IMR-90 (cell line): ENCODE results near the gene CDC5L. TPM values are rescaled to one million over a fixed set of nuclear protein-coding genes. Genes with fewer than 3 reads are reported as not detected.

Experiments
- ATAC-seq: fragments of 200-7000 bp; cut with Tn5 transposase; 2 replicates; pipeline ENCODE4 v1.9.1; 2020; ENCODE audit warnings: low read depth, mild to moderate bottlenecking, moderate library complexity
- BruUV-seq: library from RNA; stranded (reverse); fragments of 400-500 nt; replicated peaks from 2 replicates; lab custom pipeline; 2021; lab: Mats Ljungman, UMichigan
- CTCF ChIA-PET: fragments of 300-600 bp; formaldehyde crosslinking; extraction: SDS; loops from one replicate; lab custom pipeline; 2021; ENCODE audit warnings: antibody characterized with exemption; lab: Yijun Ruan, JAX
- POLR2A ChIA-PET: fragments of 300-600 bp; sonication (Branson Sonifier 250); formaldehyde crosslinking; loops from one replicate; lab custom pipeline; 2022; ENCODE audit warnings: antibody characterized with exemption; ENCODE audit not compliant: unreplicated experiment; lab: Charles Lee
- DNase-seq: peaks from one replicate; pipeline ENCODE4 v3.0.0; 2013
- H2AFZ ChIP-seq: replicated peaks from 2 replicates; pipeline ENCODE3; 2013; ENCODE audit warnings: low read length, mild to moderate bottlenecking; ENCODE audit not compliant: poor library complexity
- H2AK5ac ChIP-seq: 2 replicates; pipeline ENCODE4 v1.6.1; 2013; ENCODE audit warnings: low read depth, low read length, inconsistent platforms
- H2AK9ac ChIP-seq: replicated peaks from 2 replicates; pipeline ENCODE3; 2013; ENCODE audit warnings: mild to moderate bottlenecking, low read depth, low read length, moderate library complexity; ENCODE audit not compliant: poor library complexity
- H2BK120ac ChIP-seq: 2 replicates; pipeline ENCODE4 v1.6.1; 2013; ENCODE audit warnings: low read depth, low read length, inconsistent platforms
- H2BK15ac ChIP-seq: 3 replicates; pipeline ENCODE4 v1.6.1; 2013; ENCODE audit warnings: low read depth, low read length, inconsistent platforms
- H2BK20ac ChIP-seq: 2 replicates; pipeline ENCODE4 v1.6.1; 2013; ENCODE audit warnings: low read depth, mild to moderate bottlenecking, inconsistent platforms, low read length, moderate library complexity
- H2BK5ac ChIP-seq: 2 replicates; pipeline ENCODE4 v1.6.1; 2013; ENCODE audit warnings: mild to moderate bottlenecking, low read depth, low read length, inconsistent platforms; ENCODE audit not compliant: poor library complexity, severe bottlenecking
- H3K14ac ChIP-seq: replicated peaks from 2 replicates; pipeline ENCODE4 v1.6.1; 2013; ENCODE audit warnings: low read depth, low read length, inconsistent platforms
- H3K18ac ChIP-seq: 2 replicates; pipeline ENCODE4 v1.6.1; 2013; ENCODE audit warnings: low read depth, low read length, control low read depth
- H3K23ac ChIP-seq: 2 replicates; pipeline ENCODE4 v1.6.1; 2013; ENCODE audit warnings: low read depth, low read length, inconsistent platforms
- H3K27ac ChIP-seq: 2 replicates; pipeline ENCODE4 v1.5.1; 2013; ENCODE audit warnings: mild to moderate bottlenecking, control low read depth, low read length; ENCODE audit not compliant: insufficient read depth
- H3K27me3 ChIP-seq: 2 replicates; pipeline ENCODE4 v1.6.1; 2013; ENCODE audit warnings: low read length; ENCODE audit not compliant: control insufficient read depth, insufficient read depth
- H3K36me3 ChIP-seq: 2 replicates; pipeline ENCODE4 v1.6.1; 2013; ENCODE audit warnings: low read length, mixed read lengths; ENCODE audit not compliant: control insufficient read depth, insufficient read depth
- H3K4ac ChIP-seq: 2 replicates; pipeline ENCODE4 v1.6.1; 2013; ENCODE audit warnings: low read depth, low read length, inconsistent platforms
- H3K4me1 ChIP-seq: 2 replicates; pipeline ENCODE4 v1.6.1; 2013; ENCODE audit warnings: low read length, mixed read lengths; ENCODE audit not compliant: control insufficient read depth, insufficient read depth
- H3K4me2 ChIP-seq: 2 replicates; pipeline ENCODE4 v1.6.1; 2013; ENCODE audit warnings: low read depth, mild to moderate bottlenecking, control low read depth, low read length, moderate library complexity
- H3K4me3 ChIP-seq: 2 replicates; pipeline ENCODE4 v1.5.1; 2013; ENCODE audit warnings: low read depth, mild to moderate bottlenecking, control low read depth, low read length, moderate library complexity; ENCODE audit not compliant: insufficient read depth
- H3K56ac ChIP-seq: 2 replicates; pipeline ENCODE4 v1.6.1; 2013; ENCODE audit warnings: low read length, inconsistent platforms; ENCODE audit not compliant: insufficient read depth; ENCODE audit errors: extremely low read depth
- H3K79me1 ChIP-seq, 2 experiments: 2 replicates each; pipeline ENCODE4 v1.6.1; 2013; ENCODE audit warnings: low read length in 2 of 2, inconsistent platforms in 1 of 2, low read depth in 1 of 2
- H3K9ac ChIP-seq: 2 replicates; pipeline ENCODE4 v1.6.1; 2013; ENCODE audit warnings: low read depth, low read length, control low read depth
- H3K9me1 ChIP-seq: 2 replicates; pipeline ENCODE4 v1.6.1; 2013; ENCODE audit warnings: low read length, inconsistent platforms; ENCODE audit not compliant: insufficient read depth
- H3K9me3 ChIP-seq: 2 replicates; pipeline ENCODE4 v1.6.1; 2013; ENCODE audit warnings: low read length; ENCODE audit not compliant: control insufficient read depth, insufficient read depth
- H4K20me1 ChIP-seq: 2 replicates; pipeline ENCODE4 v1.6.1; 2013; ENCODE audit warnings: low read length, inconsistent platforms; ENCODE audit not compliant: insufficient read depth
- H4K5ac ChIP-seq: 2 replicates; pipeline ENCODE4 v1.6.1; 2013; ENCODE audit warnings: mild to moderate bottlenecking, low read depth, low read length, control low read depth
- H4K8ac ChIP-seq, 2 experiments: 2 replicates each; pipeline ENCODE4 v1.6.1; 2013; ENCODE audit warnings: low read depth in 2 of 2, low read length in 2 of 2, control low read depth in 1 of 2, inconsistent platforms in 1 of 2
- H4K91ac ChIP-seq: 2 replicates; pipeline ENCODE4 v1.6.1; 2013; ENCODE audit warnings: low read depth, low read length, inconsistent platforms; ENCODE audit not compliant: insufficient read depth
- BHLHE40 ChIP-seq: fragments of 150-350 bp; IDR thresholded peaks from 2 replicates; pipeline ENCODE4 v1.6.1; 2016; ENCODE audit warnings: mild to moderate bottlenecking, low read depth, low read length
- SMC3 ChIP-seq: fragments of 150-350 bp; IDR thresholded peaks from 2 replicates; pipeline ENCODE4 v1.6.1; 2016; ENCODE audit warnings: low read depth, mild to moderate bottlenecking, antibody characterized with exemption, low read length, moderate library complexity
- WGBS, 2 experiments: methylation state at CpG; one replicate each; pipeline versions ENCODE4 v1.1.5 to v1.1.7; 2013; ENCODE audit warnings: missing lambda C conversion rate in 2 of 2; ENCODE audit not compliant: insufficient read length in 1 of 2; ENCODE audit errors: extremely low coverage in 2 of 2; 5-methylcytosine and 5-hydroxymethylcytosine counted together
- dilution Hi-C: fragments of 300-500 bp; cut with HindIII; formaldehyde crosslinking; loops from one replicate; pipeline ENCODE4 v1.14.3; 2018; ENCODE audit warnings: low sequenced_read_pairs; ENCODE audit not compliant: unreplicated experiment
- in situ Hi-C: fragments of 300-500 bp; cut with MboI; formaldehyde crosslinking; loops from 3 replicates; pipeline ENCODE4 v1.14.3; 2019; ENCODE audit warnings: low sequenced_read_pairs, inconsistent platforms, mixed read lengths
- intact Hi-C: fragments of 100-400 bp; cut with micrococcal nuclease; formaldehyde crosslinking; loops from 2 replicates; pipeline ENCODE4 v1.10.0; 2022
- polyA plus RNA-seq, 3 experiments: library from polyadenylated mRNA; depleted of rRNA; stranded (reverse); fragments of >200 nt; gene quantifications; 2 replicates each; pipeline ENCODE4 v1.2.3, GENCODE V29; 2012; ENCODE audit warnings: low replicate concordance in 1 of 3
- total RNA-seq: library from RNA; depleted of rRNA; stranded (reverse); fragments of >200 nt; gene quantifications from 2 replicates; pipeline ENCODE4 v1.2.3, GENCODE V29; 2012

The CDC5L gene
- total and polyA plus RNA-seq, 2 of the 4 experiments (the other 2 are of a cell fraction), result 9.9 to 17.7 TPM

GRCh38 chr6:44493593-44493992, 106.1 kb downstream of the CDC5L start:
- H3K27me3 ChIP-seq, result peaks cover 19% of the 10 kb centered on the region
- H2BK20ac ChIP-seq, result peak overlapping the region; percentile 86
- H3K9ac ChIP-seq, result no peak overlapping the region
- peak overlapping the region; percentile 79 for H3K4ac ChIP-seq
- POLR2A ChIA-PET, result no interaction called here
- H3K79me1 ChIP-seq, result no peaks in the 10 kb centered on the region
- peaks cover 11% of the 10 kb centered on the region for H3K9me1 ChIP-seq
- peak overlapping the region; percentile 57; the same call in 1 of the 3 replicates for H2BK15ac ChIP-seq
- no peaks in the 10 kb centered on the region for H4K20me1 ChIP-seq
- peak overlapping the region; percentile 41 for H2BK5ac ChIP-seq
- no peak overlapping the region for H3K4me3 ChIP-seq
- no peak for TF ChIP-seq BHLHE40
- no peak for TF ChIP-seq SMC3
- H4K5ac ChIP-seq, result peak overlapping the region; percentile 7; the same call in 1 of the 2 replicates
- H3K27ac ChIP-seq, result no peak overlapping the region
- intact Hi-C loops (no loop called here), dilution Hi-C loops (no loop called here), in situ Hi-C loops (loop anchor here (25.0 kb wide), 1 partner anchor 1219 kb away; no protein-coding TSS in a partner anchor)
- no peaks in the 10 kb centered on the region for H3K36me3 ChIP-seq
- peak overlapping the region; percentile 86 for H2BK120ac ChIP-seq
- 0 out of 2 replicates have a peak overlapping the region, but pooled peaks have one; percentile 55 for H3K14ac ChIP-seq
- H4K91ac ChIP-seq, result peak overlapping the region; percentile 59
- CTCF ChIA-PET, result no interaction called here
- peak overlapping the region; percentile 23; the same call in 1 of the 2 replicates for H3K18ac ChIP-seq
- DNase-seq (no peak), ATAC-seq (no peak)
- no peak overlapping the region for H3K23ac ChIP-seq
- H2AK9ac ChIP-seq, result peak overlapping the region; percentile 38
- peaks cover 14% of the 10 kb centered on the region for H3K4me1 ChIP-seq
- H3K9me3 ChIP-seq, result no peaks in the 10 kb centered on the region; the same call in 1 of the 2 replicates
- H2AFZ ChIP-seq, result no peak overlapping the region
- BruUV-seq, result no TSS peak
- no peak overlapping the region for H3K4me2 ChIP-seq
- peak overlapping the region; percentile 36; the same call in 1 of the 2 replicates for H3K56ac ChIP-seq
- WGBS, 2 experiments, result 82% methylated on average over 3 of the region's 6 CpGs; no CpG with 5 or more reads in 1 of the 2 experiments
- H4K8ac ChIP-seq, result peak overlapping the region; percentile 62 to 72
- peak overlapping the region; percentile 63; the same call in 1 of the 2 replicates for H2AK5ac ChIP-seq
